ENCODE results near the gene ITGB5.
"Not testable (repeated sequence)": the region's sequence is repeated elsewhere in the genome, so short reads cannot be mapped to it uniquely, and the experiment has no call there.

Gene ITGB5

GRCh38 chr3:124805671-124806070, 81.5 kb downstream of the ITGB5 start:
- no peak for DNase-seq

DNA sequence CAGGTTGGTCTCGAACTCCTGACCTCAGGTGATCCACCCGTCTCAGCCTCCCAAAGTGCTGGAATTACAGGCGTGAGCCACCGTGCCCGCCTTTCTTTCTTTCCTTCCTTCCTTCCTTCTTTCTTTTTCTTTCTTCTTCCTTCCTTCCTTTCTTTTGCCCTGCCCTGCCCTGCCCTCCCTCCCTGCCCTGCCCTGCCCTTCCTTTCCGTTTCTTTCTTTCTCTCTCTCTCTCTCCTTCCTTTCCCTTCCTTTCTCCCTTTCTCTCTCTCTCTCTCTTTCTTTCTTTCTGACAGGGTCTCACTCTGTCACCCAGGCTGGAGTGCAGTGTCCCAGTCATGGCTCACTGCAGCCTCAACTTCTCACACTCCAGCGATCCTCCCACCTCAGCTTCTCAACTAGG, 82.3 kb downstream of the ITGB5 start:
- no peak for DNase-seq

DNA sequence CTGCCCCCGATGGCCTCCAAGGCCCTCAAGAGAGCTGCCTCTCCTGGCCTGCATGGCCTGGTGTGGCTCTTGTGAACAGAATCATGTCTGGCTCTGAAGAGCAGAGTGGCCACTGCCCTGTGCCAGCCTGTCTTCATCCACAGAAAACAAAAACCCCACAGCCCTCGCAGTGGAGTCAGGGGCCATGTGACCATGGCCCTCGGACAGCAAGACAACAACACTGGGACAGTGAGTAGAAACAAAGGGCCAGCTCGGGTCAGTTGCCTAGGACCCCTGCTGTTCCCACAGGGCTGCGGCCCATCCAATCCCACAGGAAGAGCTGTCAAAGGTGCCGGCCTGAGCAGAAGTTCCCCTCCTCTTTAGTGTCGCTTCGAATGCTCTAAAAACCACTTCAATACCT, 84.5 kb downstream of the ITGB5 start:
- DNase-seq, result no peak

DNA sequence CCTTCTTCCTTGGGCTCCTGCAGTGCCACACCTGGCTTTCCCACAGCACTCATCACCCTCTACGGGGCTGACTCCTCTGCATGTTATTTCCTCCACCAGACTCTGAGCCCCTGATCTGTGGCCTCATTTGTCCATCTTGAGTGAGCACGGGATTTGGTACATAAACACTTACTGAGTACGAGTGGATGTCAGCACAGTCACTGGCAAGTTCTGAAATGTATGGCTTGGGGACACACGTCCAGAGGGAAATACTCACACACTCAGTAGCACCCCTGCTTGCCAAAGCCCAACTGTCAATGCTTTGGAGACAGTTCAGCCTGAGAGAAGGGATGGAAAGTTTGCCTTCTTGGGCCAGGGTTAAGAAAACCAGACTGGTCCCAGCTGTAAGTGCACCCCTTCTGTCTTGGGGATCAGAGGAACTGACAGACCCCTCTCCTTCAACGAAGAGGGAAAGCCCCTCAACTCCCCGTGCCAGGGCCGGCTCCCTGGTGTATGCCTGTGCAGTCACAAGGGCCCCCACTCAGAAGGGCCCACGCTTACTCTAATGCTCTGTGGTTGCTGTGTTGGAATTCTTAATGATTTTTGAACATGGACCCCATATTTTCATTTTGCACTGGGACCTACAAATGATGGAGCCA, 85.0 kb downstream of the ITGB5 start:
- DNase-seq, result no peak

- no peak for DNase-seq
Measured at GRCh38 chr3:124800511-124801258, 86.5 kb downstream of the ITGB5 start.

- no peak for DNase-seq
Measured at GRCh38 chr3:124800076-124800475, 87.1 kb downstream of the ITGB5 start.

DNA sequence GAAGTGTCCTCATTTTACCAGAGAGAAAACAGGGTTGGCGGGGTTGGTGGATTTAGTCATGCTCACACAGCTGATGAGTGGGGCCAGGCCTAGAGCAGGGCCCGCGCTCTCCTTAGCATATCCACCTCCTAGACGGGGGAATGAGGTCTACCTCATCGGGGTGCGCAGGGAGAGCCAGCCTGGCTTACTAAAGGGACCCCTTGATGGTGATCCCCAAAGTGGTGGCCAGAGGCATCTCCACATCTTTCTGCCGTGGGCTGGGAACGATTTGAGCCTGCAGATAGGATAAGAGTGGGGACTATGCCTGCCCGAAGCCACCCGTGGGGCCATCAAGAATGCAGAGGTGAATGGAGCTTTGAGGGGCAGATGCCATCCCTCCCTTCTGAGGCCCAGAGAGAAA, 87.5 kb downstream of the ITGB5 start:
- DNase-seq, result no peak

- no peak for DNase-seq
Measured at GRCh38 chr3:124797426-124797945, 89.7 kb downstream of the ITGB5 start.

GRCh38 chr3:124796477-124796876, 90.7 kb downstream of the ITGB5 start:
- DNase-seq, result no peak

DNA sequence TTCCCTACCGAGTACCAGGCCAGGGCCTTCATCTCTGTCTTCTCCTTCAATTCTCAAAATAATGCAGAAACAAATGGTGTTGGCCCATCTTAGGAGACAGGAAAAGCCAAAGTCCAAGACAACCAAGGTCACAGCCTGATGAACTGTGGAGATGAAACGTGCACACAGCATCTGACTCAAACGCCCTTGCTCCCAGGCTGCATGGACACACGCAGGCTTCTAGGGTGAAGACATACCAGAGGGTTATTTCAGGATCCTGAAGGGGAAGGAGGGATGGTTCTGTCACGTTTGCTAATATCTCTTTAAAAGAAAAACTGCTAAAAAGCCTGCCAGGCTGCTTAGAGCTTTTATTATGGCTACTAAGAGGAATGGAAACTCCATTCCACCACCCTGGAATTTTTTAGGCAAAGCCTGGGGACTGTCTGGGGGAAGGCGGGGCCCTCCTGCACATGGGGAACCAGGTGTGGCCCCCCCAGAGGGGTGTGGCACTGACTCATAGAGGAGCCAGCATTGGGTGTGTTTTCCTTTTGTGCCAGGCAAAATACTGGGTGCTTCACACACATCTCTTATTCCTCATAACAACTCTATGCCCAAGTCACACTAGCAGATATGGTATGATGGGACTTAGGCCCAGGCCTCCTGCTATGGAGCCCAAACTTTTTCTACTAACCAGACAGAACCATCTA, 94.0 kb downstream of the ITGB5 start:
- no peak for DNase-seq

- no peak for DNase-seq
Measured at GRCh38 chr3:124792341-124793040, 94.7 kb downstream of the ITGB5 start.

DNA sequence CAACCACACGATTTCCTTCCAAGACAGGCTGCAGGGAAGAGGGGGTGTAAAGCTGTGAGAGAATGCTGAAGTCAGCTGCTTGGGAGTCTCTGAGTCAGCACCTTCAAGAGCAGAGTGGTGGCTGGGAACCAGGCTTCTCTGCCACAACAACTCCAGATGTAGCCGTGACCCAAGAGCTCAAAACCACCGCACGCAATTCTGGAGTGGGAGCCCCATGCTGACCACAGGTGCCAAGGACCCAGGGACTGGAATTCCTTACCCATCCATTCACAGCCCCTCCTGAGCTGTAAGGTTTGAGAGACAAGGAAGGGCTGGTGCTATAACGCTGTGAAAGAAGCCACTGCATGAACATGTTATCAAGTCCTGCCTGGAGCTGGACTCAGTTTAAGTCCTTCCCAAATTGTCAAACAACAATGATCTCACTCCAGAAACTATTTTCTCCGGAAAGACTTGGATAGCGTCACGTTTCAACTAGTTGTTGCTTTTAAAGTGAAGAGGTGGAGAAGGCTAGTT, 95.5 kb downstream of the ITGB5 start:
- no peak for DNase-seq

DNA sequence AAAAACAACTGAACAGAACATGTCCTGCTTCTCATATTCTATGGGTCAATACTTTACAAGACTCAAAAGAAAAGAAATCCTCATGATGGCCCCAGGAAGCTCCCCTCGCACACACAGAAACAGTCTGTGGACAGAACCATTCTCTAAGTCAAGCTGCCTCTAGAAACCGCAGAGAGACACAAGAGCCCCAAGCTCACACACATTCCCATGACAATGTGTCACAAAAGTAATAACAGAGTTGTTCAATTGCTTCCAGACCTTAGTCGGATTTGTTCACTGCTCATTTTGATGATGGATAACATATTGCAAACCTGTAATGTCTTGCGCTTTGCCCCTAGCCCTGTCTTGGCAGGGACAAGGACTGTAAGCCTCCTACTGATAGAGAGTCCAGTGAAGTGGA, 96.0 kb downstream of the ITGB5 start:
- DNase-seq, result no peak

DNA sequence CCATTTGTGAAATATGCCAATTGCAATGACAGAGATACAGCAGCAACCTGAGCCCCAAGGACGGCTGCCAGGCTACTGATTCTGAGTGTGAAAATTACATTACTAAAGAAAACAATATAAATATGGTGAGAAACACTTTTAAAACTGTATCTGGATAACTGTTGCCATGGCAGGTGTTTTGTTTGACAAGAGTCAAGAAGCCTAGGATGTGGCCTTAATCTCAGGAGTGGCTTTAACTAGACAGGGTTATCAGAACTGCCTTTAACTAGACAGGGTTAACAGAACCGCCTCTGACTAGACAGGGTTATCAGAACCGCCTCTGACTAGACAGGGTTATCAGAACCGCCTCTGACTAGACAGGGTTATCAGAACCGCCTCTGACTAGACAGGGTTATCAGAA, 98.1 kb downstream of the ITGB5 start:
- DNase-seq, result not testable (repeated sequence)

- no peak for DNase-seq
Measured at GRCh38 chr3:124788254-124788745, 98.9 kb downstream of the ITGB5 start.

DNA sequence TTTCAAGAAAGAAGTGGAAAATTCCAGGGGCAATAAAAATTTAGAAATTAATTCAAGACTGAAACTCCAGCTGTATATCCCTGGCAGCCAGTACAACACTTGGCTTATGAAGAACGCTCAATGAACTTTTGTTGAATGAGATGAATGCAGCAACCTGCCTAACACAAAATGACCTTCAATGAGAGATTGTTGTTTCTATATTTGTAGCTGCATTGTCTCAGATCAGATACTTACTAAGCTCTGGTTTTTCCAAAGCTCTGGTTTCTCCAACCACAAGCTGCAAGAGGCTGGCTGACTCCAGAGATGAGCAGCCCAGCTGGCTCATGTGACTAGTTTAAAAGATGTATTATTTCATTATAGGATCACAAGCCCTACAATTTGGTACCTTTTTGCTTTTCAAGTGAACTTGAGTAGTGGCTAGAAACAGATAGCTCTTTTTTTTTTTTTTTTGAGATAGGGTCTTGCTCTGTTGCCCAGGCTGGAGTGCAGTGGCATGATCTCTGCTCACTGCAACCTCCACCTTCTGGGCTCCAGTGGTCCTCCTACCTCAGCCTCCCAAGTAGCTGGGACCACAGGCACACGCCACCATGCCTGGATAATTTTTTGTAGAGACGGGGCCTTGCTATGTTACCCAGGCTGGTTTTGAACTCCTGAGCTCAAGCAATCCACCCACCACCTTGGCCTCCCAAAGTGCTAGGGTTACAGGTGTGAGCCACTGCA, 99.5 kb downstream of the ITGB5 start:
- no peak for DNase-seq

DNA sequence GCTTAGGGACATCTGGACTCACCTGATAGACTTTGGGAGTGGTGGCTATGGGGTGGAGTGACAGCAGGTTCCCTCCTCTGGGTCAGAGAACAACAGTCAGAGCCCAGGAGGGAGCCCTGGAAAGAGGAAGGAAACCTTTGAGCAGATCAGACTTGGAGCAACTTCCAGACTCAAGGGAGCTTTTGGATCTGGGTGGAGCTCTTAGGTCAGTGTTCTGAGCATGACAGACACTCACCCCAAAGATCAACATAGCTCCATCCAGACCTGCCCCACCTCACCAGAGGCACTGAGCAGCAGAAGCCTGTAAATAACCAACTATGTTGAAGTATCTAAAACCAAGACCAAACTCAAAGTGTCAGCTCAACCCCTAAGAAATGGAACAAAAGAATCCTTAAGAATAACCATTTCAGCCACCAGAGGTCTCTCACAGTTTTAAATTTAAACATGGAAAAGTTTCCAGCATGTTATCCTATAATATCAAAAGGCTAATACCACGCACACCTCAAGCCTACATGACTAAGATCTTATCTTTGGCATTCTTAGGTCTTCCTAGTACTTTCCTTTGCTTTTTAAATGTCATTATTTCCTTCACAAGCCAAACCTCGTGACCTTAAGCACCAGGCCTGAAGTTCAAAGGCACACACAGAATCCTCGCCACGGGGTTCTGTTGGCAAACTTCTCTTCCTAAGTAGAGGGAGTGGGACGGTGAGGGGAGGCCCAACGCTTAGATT, 100.5 kb downstream of the ITGB5 start:
- DNase-seq, result no peak

- no peak for DNase-seq
Measured at GRCh38 chr3:124785973-124786372, 101.2 kb downstream of the ITGB5 start.

DNA sequence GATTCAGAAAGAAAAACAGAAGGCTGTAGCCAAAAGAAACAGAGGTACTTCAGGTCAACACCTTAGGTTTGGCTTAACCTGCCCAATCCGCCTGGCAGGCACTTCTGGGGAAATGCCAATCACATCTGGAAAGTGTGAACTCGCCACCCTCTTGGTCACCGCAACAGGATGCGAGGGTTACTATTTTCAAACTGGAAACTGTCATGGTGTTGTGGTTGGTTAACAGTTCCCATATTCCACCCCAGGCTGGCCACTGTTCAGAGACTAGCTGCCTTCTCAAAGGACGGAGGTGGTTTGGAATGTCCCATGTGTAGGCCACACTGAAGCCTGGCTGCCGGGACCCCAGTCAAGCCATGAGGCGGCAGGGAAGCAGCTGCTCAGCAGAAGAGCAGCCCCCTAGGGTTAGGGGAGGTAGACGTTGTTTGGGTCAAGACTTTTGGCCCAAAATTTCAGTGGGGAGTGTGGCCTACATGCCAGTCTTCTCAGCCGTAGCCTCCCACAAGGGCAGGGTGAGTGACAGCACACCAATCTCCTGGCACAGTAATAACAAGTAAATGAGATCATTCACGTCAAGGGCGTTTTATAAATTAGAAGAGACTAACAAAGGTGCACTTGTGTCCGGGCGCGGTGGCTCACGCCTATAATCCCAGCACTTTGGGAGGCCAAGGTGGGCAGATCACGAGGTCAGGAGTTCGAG, 102.3 kb downstream of the ITGB5 start:
- DNase-seq, result no peak

DNA sequence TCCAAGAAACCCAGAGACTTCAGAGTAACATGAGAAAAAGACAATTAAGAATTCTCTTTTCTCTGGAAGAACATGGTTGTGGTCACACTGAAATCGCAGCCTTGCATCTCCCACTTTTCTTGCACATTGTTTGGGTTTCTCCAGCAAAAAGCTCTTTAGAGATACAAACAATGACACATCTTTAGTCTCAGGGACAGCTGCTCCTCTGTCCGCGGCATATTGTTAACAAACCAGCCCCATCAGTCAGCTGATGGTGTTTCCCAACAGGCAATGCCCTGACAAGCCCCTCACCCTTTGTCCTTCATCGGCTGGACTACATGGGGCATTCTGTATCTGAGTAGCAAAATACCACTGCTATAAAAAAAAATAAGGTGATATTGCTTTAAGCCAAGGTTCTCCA, 103.5 kb downstream of the ITGB5 start:
- no peak for DNase-seq

DNA sequence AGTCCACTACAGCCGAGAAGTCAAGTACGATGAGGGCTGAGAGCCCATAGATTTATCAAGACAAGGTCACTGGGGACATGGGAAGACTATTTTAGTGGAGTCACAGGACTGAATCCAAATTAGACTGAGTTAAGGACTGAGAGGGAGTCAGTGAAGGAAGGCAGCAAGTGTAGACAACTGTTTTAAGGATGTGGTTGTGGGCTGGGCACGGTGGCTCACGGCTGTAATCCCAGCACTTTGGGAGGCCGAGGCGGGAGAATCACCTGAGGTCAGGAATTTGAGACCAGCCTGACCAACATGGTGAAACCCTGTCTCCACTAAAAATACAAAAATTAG, 104.8 kb downstream of the ITGB5 start:
- DNase-seq, result not testable (repeated sequence)

Data from NCI-H526 treated with DMSO at 0.1 percent for 48 hours (cell line).